Stimulated activated CD4-positive, alpha-beta T cell treated with anti-CD3 and anti-CD28 coated beads, Interleukin-12 subunit alpha, Interleukin-12 subunit beta, amount 100 ng/mL, for 48 hours (primary cell): ENCODE data around the gene ZNF331.

Source experiments
- DNase-seq, 3 donors: peaks; one replicate each; pipeline ENCODE4 v3.0.0-alpha.2; 2020; ENCODE audit warnings: low read depth in 2 of 3, low spot score in 1 of 3

ZNF331 gene

DNA sequence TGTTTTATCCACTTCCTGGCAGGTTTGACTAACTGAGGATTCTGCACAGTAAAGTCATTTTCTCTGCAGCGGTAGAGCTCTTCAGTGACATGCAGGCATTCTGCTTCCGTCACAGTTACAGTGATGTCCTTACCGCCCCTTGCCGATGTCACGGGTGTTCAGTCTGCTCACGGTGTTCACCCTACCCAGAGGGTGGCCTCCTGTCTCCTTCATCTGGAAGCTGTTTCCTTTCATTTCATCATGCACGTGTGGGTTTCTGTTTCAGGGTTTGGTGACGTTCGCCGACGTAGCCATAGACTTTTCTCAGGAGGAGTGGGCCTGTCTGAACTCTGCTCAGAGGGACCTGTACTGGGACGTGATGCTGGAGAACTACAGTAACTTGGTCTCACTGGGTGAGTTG lies 33.4 kb downstream of the ZNF331 start:
- DNase-seq: no peak

DNA sequence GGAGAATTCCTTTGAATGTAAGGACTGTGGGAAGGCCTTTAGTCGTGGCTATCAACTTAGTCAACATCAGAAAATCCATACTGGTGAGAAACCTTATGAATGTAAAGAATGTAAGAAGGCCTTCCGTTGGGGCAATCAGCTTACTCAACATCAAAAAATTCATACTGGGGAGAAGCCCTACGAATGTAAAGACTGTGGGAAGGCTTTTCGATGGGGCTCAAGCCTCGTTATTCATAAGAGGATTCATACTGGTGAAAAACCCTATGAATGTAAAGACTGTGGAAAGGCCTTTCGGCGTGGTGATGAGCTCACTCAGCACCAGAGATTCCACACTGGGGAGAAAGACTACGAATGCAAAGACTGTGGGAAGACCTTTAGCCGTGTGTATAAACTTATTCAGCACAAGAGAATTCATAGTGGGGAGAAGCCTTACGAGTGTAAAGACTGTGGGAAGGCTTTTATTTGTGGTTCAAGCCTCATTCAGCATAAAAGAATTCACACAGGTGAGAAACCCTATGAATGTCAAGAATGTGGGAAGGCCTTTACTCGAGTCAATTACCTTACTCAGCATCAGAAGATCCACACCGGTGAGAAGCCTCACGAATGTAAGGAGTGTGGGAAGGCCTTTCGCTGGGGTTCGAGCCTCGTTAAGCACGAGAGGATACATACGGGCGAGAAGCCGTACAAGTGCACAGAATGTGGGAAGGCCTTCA lies 39.2 kb downstream of the ZNF331 start:
- no peak for DNase-seq

DNA sequence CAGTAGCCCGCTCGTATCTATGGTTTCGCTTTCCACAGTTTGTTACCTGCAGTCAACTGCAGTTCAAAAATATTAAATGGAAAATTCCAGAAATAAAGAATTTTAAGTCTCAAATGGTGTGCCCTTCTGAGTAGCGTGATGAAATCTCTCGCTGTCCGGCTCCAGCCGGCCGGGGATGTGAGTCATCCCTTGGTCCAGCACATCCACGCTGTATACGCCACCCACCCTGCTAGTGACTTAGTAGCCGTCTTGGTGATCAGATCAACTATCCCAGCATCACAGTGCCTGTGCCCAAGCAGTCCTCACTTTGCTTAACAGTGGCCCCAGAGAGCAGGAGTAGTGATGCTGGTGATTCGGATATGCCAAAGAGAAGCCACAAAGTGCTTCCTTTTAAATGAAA lies 40.0 kb downstream of the ZNF331 start:
- DNase-seq: no peak

DNA sequence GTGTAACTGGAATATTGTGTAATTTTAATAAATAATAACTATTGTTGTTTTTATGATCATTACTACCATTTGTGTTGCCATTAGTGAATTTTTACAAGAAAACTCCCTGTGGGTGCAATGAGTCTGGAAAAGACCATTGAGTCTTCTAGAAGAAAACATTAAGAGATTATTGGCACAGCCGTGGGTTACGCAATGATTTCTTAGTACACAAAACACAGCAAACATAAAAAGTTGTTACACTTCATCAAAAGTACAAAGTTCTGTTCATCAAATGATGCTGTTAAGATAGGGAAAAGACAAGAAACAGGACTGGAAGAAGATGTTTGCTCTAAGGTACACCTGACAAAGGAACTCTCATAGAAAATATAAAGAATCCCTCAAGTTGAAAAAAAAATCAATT lies 41.6 kb downstream of the ZNF331 start:
- no peak for DNase-seq

DNA sequence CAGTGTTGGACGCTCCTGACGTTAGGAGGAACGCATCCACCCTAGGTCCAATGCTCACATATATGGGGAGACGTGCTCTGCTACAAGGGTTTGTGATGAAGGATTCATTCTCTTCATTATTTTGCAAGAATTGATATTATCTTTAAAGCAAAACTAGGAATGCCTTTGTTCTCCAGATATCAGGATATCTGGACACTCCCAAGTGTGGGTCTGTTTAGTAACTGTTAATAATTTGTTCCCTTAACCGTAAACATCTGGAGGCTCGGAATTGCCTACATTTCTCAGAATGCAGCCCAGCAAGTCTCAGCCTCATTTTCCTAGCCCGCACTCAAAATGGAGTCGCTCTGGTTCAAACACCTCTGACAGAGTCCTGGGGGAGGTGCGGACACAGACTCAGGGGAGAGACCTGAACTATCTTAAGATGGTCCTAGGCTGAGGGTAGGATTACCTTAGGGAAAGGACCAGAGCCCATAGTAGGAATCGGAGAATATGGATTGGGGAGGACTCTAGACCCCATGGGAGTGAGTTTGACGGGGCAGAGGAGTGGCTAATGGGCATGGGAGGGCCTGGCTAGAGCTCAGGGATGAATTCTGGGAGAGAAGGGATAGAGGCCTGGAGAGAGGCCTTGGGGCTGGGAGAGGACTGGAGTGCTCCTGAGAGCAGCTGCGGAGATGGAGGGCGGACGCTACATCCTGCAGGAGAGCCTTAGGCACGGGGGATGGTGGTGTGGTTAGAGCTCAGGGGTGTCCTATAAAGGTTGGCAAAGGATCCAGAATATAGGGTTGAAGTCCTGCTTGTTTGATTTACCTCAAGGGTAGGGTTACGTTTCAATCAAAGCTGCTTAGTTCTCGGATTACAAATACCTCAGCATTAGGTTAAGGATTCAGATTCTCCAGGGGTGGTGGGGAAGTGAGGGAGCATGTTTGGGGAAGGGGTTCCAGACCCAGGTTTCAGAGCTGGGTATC lies 43.2 kb downstream of the ZNF331 start:
- no peak for DNase-seq

DNA sequence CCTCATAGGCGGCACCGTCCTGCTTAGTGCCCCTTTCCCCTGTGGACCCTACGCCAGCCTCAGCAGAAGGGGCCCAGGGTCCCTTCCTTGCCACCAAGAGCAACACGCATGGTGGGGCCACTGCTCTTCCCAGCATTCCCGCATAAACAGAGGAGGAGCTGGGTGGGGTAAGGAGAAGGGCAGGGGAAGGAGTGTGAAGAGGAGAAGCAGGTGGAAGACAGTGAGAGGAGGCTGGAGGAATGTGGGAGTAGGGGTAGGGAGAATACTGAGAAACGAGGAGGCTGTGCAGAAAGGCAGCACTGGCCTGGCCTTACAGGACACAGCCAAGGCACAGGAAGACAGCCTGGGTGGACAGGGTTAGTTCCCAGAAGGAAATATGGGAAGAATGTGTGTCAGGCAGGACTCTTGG lies 43.9 kb downstream of the ZNF331 start:
- no peak for DNase-seq

DNA sequence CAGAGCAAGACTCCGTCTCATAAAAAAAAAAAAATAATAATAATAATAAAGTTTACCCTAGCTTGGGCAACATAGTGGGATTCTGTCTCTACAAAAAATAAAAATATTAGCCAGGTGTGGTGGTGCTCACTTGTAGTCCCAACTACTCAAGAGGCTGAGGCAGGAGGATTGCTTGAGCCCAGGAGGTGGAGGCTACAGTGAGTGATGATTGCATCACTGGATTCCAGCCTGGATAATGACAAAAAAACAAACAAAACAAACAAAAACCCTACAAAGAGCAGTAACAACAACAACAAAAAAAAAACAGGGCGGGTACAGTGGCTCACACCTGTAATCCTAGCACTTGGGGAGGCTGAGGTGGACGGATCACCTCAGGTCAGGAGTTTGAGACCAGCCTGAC lies 45.2 kb downstream of the ZNF331 start:
- DNase-seq: no peak

DNA sequence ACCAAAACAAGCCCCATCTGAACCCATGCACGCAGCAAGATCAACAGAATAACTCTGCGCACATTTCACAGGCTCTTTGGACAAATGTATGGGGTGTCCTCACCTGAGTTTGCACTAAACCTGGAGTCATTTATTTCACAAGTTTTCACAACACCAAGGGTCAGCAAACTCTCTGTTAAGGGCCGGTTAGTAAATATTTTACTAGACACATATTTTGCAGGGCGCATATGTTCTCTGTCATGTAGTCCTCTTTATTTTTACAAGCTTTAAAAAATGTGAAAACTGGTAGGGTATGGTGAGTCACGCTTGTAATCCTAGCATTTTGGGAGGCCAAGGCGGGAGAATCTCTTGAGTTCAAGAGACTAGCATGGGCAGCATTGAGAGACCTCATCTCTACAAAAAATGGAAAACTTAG lies 48.3 kb downstream of the ZNF331 start:
- DNase-seq: no peak

DNA sequence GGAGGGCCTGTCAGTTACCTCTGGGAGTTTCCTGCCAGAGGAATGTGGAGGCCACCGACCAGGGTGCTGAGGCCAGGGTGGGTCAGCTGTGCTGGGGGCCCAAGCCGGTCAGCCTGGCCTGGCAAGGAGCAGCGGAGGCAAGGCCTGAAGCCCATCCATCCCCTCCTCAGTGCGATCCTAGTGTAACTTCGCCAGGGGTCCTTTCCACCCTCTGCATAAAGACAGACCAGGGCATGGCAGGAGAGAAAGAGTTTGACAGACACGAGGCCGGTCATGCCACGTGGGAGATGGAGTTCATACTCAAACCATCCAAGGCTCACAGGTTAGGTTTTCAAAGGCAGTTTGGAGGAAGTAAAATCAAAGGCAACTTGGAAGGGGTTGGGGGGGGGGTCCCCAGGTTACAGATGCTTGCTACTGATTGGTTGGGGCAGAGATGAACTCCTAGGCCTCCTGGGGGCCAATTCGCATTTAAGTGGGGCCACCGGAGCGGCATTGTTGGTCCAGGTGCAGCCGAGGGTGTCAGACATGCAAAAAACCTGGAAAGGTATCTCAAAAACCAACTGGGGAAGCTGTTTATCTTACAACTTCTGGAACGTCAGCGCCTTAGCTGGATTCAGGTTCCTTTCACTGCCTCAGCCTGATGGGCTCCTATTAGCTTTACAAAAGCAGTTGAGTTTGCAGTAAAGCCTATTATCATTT lies 57.0 kb downstream of the ZNF331 start:
- DNase-seq: no peak

DNA sequence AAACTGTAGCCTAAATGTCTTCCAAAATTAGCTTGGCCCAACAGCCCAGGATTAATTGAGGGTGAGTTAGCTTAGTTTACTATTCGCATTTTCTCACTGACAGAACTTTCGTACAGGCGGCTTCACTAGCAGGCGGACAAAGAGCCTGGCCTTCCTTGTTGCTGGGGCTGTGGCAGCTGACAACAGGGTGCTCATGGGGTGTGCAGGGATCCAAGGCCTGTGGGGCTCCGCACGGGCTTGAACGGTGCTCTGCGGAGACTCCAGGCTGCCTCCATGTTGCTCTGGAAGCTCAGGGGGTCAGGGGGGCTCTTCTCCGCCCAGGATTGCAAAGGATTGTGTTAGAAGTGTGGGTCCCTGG lies 57.5 kb downstream of the ZNF331 start:
- DNase-seq: no peak

DNA sequence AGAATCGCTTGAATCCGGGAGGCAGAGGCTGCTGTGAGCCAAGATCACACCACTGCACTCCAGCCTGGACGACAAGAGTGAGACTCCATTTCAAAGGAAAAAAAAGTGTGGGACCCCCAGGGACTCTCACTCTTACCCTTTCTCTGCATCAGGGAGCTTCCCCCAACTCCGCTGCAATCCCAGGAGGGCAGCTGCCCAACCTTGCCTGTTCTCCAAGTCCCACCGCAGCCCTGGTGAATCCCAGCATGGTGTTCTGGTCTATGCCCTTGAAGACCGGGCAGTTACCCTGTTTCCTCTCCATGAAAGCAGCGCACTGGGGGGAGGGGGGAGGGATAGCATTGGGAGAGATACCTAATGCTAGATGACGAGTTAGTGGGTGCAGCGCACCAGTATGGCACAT lies 58.1 kb downstream of the ZNF331 start:
- DNase-seq: no peak

DNA sequence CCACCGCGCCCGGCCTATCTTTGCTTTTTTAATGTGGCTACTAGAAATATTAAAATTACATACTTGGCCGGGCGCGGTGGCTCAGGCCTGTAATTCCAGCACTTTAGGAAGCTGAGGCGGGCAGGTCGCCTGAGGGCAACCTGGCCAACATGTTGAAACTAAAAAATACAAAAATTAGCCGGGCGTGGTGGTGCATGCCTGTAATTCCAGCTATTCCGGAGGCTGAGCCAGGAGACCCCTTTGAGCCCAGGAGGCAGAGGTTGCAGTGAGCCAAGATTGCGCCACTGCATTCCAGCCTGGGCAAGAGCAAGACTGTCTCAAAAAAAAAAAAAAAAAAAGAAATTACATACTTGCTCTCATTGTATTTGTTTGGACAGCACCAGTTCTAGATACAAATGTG lies 59.1 kb downstream of the ZNF331 start:
- no peak for DNase-seq

DNA sequence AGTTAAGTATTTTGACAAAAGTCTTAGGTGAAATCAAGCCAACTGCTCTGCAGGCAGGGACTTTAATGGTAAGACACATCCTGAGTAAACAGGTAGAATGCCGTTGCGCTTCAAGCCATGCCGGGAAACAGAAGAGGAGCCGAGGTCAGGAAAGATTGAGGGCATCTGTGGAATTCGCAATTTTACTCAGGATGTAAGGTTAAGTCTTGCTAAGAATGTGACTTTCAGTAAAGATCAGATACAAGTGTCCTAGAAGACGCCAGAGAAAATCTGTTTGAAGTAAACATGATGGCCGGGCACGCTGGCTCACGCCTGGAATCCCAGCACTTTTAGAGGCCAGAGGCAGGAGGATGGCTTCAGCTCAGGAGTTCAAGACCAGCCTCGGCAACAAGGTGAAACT lies 60.4 kb downstream of the ZNF331 start:
- no peak for DNase-seq

DNA sequence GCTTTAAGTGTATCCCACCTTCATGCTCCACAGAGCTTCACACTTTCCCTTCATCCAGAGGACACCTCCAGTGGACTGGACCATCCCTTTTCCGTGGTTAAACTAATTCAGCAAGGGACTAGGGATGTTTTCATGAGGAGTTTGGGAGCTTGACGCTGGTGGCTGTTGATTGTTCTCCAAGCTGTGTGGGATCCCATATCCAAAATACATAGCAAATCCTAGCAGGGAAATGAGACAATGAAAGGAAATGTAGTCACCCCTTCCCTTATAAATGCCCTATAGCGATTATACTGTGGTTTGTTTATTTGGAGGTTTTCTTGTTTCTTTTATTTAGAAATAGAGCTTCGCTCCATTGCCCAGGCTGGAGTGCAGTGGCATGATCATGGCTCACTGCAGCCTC lies 62.3 kb downstream of the ZNF331 start:
- no peak for DNase-seq

DNA sequence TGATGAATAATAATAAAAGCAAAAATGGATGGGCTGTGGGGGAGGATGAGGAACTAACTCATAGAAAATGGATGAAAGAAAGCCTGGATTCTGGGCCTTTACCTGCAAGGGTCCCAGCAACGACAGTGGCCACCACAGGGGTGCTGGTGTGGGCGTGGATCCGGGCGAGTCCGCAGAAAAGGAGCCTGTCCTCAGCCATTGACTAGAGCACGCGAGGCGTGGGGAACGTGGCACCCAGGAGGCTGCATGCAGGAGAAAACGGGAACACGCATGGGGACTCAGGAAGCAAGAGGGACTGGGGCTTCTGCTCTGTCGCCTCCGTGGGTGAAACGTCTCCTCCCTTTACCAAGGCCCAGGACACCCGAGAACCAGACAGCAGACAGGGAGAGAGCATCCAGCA lies 68.1 kb downstream of the ZNF331 start:
- DNase-seq: no peak

DNA sequence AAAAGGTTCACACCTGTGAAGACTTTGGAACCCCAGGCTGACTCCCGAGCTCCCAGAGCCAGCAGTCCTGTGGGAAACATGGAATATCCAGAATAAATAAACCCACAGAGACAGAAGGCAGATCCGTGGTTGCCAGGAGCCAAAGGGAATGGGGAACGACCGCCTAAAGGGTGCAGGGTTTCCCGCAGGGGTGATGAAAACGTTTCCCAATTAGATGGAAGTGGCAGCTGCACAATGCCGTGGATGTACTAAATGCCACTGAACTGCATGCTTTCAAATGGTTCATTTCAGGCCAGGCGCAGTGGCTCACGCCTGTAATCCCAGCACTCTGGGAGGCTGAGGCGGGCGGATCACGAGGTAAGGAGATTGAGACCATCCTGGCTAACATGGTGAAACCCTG lies 70.4 kb downstream of the ZNF331 start:
- no peak for DNase-seq

DNA sequence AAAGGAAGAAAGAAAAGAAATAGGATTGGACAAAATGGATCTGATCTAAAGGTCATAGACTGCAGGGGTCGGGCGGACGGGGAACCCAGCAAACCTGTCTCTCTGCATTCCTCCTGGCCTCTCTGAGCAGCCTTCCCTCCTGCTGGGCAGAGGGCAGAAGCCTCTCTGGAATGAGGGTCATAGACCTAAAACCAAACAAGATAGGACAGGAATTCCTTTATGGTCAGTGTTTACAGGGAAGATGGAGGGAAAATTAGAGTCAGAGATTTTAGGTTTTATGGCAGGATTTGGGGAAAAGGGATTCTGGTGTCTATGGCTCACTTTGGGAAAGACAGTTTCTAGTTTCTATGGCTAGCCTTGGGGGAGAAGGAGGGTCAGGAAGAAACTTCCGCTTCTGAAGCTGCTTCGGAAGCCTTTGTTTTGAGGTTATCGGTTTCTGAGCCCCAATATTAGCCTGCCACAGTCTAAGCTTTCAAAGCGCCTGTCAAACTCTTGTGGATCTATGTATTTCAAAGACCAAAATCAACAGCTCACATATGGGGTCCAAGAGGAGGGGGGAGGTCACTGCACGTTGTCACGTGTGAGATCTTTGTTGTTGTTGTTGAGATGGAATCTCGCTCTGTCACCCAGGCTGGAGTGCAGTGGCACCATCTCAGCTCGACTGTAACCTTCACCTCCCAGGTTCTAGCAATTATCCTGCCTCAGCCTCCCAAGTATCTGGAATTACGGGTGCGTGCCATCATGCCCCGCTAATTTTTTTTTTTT lies 75.0 kb downstream of the ZNF331 start:
- no peak for DNase-seq

DNA sequence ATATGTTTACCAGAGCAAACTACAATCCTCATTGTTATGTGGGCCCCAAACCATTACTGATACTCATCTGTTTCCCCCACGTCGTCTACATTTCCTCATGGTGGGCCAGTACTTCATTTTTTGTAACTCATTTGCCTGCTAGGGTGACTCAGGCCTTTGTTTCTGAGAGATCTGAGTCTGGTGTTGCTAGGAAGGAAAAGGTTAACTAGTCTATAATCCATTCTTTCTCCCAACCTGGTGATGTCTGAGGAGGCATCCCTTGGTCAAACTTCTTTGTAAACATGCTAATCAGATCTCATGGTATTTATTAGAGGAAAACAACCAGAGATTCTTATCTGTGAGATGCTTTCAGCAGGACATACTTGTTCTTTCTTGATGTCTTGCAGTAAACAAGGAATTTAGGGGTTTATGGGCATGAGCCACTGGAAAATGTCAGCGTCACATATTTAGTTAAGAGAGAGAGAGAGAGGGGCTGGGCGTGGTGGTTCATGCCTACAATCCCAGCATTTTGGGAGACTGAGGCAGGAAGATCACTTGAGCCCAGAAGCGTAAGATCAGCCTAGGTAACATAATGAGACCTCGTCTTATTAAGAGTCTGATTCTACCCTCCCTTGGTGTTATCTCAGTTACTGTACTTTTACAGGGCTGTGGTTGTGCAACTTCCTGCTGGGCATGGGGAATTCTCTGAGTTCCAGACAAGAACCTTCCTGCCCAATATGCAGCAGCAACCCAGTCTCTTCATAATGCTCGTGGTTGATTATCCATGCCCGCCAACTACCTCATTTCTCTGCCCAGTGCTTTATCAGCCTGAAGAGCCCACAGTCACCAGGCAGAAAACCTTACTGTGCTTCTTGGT lies 84.2 kb downstream of the ZNF331 start:
- DNase-seq: no peak

DNA sequence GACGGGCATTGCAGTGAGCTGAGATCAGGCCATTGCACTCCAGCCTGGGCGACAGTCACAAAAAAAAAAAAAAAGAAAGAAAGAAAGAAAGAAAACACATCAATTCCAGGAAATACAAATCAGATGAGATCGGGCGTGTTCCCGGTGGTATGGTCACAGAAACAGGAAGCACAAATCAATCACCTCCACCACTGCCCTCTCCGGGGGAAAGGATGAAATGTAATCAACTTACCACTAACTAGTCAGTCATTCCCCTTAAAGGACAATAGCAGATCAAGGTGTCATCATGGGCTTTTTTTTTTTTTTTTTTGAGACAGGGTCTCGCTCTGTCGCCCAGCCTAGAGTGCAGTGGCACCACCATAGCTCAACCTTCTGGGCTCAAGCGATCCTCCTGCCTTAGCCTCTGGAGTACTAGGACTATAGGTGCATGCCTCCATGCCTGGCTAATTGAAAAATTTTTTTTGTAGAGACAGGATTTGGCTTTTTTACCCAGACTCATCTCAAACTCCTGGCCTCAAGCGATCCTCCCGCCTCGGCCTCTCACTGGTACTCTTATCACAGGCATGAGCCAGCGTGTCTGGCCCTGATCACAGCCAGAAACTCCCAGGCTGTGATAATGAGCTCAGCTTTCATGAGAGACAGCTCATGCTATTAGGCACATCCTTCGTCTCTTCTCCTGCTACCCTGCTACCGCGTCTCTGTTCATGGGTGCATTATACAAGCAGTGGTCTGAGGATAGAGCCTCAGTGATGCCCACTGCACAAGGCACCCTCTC lies 87.0 kb downstream of the ZNF331 start:
- DNase-seq: no peak

DNA sequence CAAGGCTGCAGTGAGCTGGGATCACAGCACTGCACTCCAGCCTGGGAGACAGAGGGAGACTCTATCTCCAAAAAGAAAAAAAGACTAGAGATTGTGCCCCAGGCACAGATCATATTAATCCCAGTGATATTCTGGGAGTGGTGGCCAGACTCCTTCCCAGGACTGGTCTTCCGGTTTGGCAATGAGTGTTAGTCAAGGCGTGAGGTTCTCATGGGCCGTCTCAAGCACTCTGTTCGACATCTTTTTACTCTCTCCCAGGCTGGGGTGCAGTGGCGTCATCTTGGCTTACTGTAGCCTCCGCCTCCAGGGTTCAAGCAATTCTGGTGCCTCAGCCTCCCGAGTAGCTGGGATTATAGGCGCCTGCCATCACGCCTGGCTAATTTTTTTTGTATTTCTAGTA lies 88.5 kb downstream of the ZNF331 start:
- DNase-seq: no peak
